ENCODE data around the gene SMPDL3A. TPM values are rescaled to one million over a fixed set of nuclear protein-coding genes. Genes with fewer than 3 reads are reported as not detected.

The SMPDL3A gene, protein sequence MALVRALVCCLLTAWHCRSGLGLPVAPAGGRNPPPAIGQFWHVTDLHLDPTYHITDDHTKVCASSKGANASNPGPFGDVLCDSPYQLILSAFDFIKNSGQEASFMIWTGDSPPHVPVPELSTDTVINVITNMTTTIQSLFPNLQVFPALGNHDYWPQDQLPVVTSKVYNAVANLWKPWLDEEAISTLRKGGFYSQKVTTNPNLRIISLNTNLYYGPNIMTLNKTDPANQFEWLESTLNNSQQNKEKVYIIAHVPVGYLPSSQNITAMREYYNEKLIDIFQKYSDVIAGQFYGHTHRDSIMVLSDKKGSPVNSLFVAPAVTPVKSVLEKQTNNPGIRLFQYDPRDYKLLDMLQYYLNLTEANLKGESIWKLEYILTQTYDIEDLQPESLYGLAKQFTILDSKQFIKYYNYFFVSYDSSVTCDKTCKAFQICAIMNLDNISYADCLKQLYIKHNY
- total RNA-seq (4.1 TPM in 2 replicates), polyA plus RNA-seq (4.2 and 7.0 TPM in 2 replicates), polyA minus RNA-seq (2.9 and 5.8 TPM in 2 replicates), Bru-seq, nascent RNA (percentile 47 among the genes with signal in this experiment), BruChase-seq, experiment 1, labeled RNA remaining after a 6-hour chase (percentile 42 among the genes with signal in this experiment), BruChase-seq, experiment 2, labeled RNA remaining after a 2-hour chase (percentile 42 among the genes with signal in this experiment)
- polyA plus RNA-seq (2011; cell fraction: cytosol; rRNA removed), result 3.7 and 4.2 TPM in 2 replicates
- polyA plus RNA-seq (2011; cell fraction: nucleus; rRNA removed), result 2.6 and 3.5 TPM in 2 replicates
- 3.3 and 4.8 TPM in 2 replicates for polyA plus RNA-seq (2012)
- polyA minus RNA-seq (2011; cell fraction: cytosol; rRNA and poly(A)+ RNA removed), result 6.0 TPM
- 1.6 and 3.1 TPM in 2 replicates for polyA minus RNA-seq (2011; cell fraction: nucleus; rRNA and poly(A)+ RNA removed)
- long read RNA-seq, transcript SMPDL3A-201 (8 exons, 1,851 nt), result major isoform, 6 of 12 reads
- long read RNA-seq, partial matches to known transcripts, result 0 of 12 reads
- long read RNA-seq, other reads (novel, unspliced or antisense), result 3 of 12 reads

DNA sequence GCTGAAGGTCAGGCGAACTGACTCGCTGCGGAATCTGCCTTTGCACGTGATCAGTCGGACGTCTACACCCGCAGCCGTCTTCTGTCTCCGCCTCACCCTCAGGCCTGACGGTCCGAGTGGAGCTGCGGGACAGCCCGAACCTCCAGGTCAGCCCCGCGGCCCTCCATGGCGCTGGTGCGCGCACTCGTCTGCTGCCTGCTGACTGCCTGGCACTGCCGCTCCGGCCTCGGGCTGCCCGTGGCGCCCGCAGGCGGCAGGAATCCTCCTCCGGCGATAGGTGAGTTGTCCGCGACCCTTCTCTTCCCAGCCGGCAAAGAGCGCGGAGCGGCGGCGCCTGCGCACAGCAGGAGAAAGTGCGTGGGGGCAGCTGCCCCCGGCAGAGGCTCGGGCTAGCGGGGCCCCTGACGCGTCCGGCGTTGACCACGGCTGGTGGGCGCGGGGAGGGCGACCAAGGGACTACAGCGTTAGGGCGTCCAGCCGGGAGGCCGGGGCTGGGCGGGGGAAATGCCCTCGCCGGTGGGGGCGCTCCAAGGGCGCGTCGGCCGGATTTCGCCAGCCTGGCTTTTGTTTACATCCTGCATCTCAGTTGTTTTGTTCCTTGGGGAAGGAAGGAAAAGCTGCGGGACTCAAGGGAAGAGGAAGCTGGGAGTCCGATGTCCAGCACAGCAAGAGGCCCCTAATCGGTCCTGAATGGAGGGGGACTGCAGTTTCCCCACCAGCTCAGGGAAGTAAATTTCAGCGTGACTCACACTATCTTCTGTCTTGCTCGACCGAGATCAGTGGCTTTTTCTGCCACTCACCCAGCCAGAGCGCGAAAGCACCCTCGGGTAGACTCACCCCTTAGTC lies at the start of gene SMPDL3A:
Gene SMPDL3A (plus strand): TSS at position 77 of the 846 bp plus-strand sequence. CDS start 89 bp downstream, at position 166.
- Histone ChIP-seq H2AFZ (ENCODE audit: low read depth, low read length) (peak within 1 kb of the TSS; percentile 98), H3K36me3 (ENCODE audit: control insufficient read depth in 2 of 2, extremely low read depth in 1 of 2, insufficient read depth in 2 of 2, low read length in 2 of 2) (no peaks in the 10 kb centered on the region), H3K27ac (ENCODE audit: insufficient read depth, low read depth, low read length) (peak within 1 kb of the TSS; percentile 31), H3K27me3 (ENCODE audit: control insufficient read depth in 2 of 2, insufficient read depth in 2 of 2, low read length in 2 of 2) (peaks cover 9 to 21% of the 10 kb centered on the region in 2 experiments), H3K79me2 (ENCODE audit: control insufficient read depth, insufficient read depth, low read length) (no peaks in the 10 kb centered on the region), H3K9me3 (replicated peaks; ENCODE audit: control insufficient read depth, insufficient read depth, low read length) (no peaks in the 10 kb centered on the region), H3K9me1 (replicated peaks; ENCODE audit: control insufficient read depth, extremely low read depth, insufficient read depth, low read length) (no peaks in the 10 kb centered on the region), H3K4me3 (replicated peaks in 1 of 3; ENCODE audit: insufficient read depth in 1 of 3, low read depth in 1 of 3, low read length in 3 of 3) (peak within 1 kb of the TSS; percentile 53 to 91 (median 58)), H4K20me1 (replicated peaks; ENCODE audit: control insufficient read depth, extremely low read depth, insufficient read depth, low read length) (no peaks in the 10 kb centered on the region), H3K9ac (replicated peaks; ENCODE audit: extremely low read depth, insufficient read depth, low read length) (peak within 1 kb of the TSS; percentile 77), H3K4me1 (ENCODE audit: control insufficient read depth, extremely low read depth, insufficient read depth, low read length) (peaks cover 6% of the 10 kb centered on the region), H3K4me2 (ENCODE audit: insufficient read depth, low read length) (peak within 1 kb of the TSS; percentile 86)
- peak; percentile 77 for DNase-seq (ENCODE audit: low read depth, low spot score)
- FAIRE-seq, result peak; percentile 67
- CTCF ChIA-PET, result interaction anchor here (0.7 to 2.2 kb wide), 10 partner anchors 9 to 67 kb away, joined by 3 to 16 read pairs (median 4); no protein-coding TSS in a partner anchor
- TF ChIP-seq GATA2 (IDR thresholded peaks at IDR 0.05; ENCODE audit: insufficient read depth, insufficient read length, low read depth, low read length), result no peak
- TF ChIP-seq, protein P1, sequence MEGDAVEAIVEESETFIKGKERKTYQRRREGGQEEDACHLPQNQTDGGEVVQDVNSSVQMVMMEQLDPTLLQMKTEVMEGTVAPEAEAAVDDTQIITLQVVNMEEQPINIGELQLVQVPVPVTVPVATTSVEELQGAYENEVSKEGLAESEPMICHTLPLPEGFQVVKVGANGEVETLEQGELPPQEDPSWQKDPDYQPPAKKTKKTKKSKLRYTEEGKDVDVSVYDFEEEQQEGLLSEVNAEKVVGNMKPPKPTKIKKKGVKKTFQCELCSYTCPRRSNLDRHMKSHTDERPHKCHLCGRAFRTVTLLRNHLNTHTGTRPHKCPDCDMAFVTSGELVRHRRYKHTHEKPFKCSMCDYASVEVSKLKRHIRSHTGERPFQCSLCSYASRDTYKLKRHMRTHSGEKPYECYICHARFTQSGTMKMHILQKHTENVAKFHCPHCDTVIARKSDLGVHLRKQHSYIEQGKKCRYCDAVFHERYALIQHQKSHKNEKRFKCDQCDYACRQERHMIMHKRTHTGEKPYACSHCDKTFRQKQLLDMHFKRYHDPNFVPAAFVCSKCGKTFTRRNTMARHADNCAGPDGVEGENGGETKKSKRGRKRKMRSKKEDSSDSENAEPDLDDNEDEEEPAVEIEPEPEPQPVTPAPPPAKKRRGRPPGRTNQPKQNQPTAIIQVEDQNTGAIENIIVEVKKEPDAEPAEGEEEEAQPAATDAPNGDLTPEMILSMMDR (IDR thresholded peaks at IDR 0.05; ENCODE audit: extremely low read depth in 1 of 2, insufficient read depth in 1 of 2, low read depth in 1 of 2, low read length in 2 of 2), result peak; percentile 35 to 55
- TF ChIP-seq POLR2A (IDR thresholded peaks at IDR 0.05; ENCODE audit: low read depth, low read length), result peak; percentile 9
- peak; percentile 41 for TF ChIP-seq POLR2AphosphoS5 (IDR thresholded peaks at IDR 0.05; ENCODE audit: insufficient read depth, low read depth, low read length)
- TSS peak; percentile 40 for BruUV-seq (replicated peaks)
- POLR2A ChIA-PET, result no interaction called here
- intact Hi-C loops (cut with micrococcal nuclease) (loop anchor here (1.0 to 10.0 kb wide), 4 partner anchors 49 to 395 kb away; partner anchors contain the start of genes HSF2, PKIB and SERINC1), dilution Hi-C loops (cut with MboI; ENCODE audit: extremely low pct_ligation_motif_present, low sequenced_read_pairs) (no loop called here)

Data from endothelial cell of umbilical vein (primary cell).